Effector memory CD4-positive, alpha-beta T cell (primary cell): ENCODE results near the gene UBE2R2.
"Not testable (repeated sequence)": the region's sequence is repeated elsewhere in the genome, so short reads cannot be mapped to it uniquely, and the experiment has no call there.

Experiments used
- DNase-seq, 3 donors: peaks; one replicate each; pipeline ENCODE4 v3.0.0-alpha.2; 2020
- H3K27ac ChIP-seq: 2 replicates; pipeline ENCODE4 v1.7.0; 2013; ENCODE audit warnings: mild to moderate bottlenecking, low read length, moderate library complexity; ENCODE audit not compliant: insufficient read depth, poor library complexity, severe bottlenecking
- H3K27me3 ChIP-seq: replicated peaks from 2 replicates; pipeline ENCODE4 v1.7.0; 2013; ENCODE audit warnings: mild to moderate bottlenecking, low read length; ENCODE audit not compliant: insufficient read depth, control insufficient read depth, poor library complexity, severe bottlenecking
- H3K36me3 ChIP-seq: 2 replicates; pipeline ENCODE4 v1.7.0; 2013; ENCODE audit warnings: mild to moderate bottlenecking, low read length, moderate library complexity; ENCODE audit not compliant: control insufficient read depth, insufficient read depth
- H3K4me1 ChIP-seq: 2 replicates; pipeline ENCODE4 v1.7.0; 2013; ENCODE audit warnings: low read length, mild to moderate bottlenecking; ENCODE audit not compliant: control insufficient read depth, insufficient read depth, poor library complexity, severe bottlenecking
- H3K4me3 ChIP-seq: 2 replicates; pipeline ENCODE4 v1.7.0; 2013; ENCODE audit warnings: low read length, low read depth, mild to moderate bottlenecking; ENCODE audit not compliant: insufficient read depth, poor library complexity, severe bottlenecking
- H3K9me3 ChIP-seq: 2 replicates; pipeline ENCODE4 v1.7.0; 2013; ENCODE audit warnings: mild to moderate bottlenecking, low read length, moderate library complexity; ENCODE audit not compliant: control insufficient read depth

Gene UBE2R2

GRCh38 chr9:33837138-33837537 is 20.2 kb downstream of the UBE2R2 start:
- Histone ChIP-seq H3K36me3 (no peaks in the 10 kb centered on the region), H3K27me3 (no peaks in the 10 kb centered on the region), H3K27ac (no peak overlapping the region)

GRCh38 chr9:33840381-33840780 is 23.4 kb downstream of the UBE2R2 start:
- Histone ChIP-seq H3K4me1 (no peaks in the 10 kb centered on the region), H3K27ac (no peak overlapping the region), H3K36me3 (no peaks in the 10 kb centered on the region), H3K9me3 (no peaks in the 10 kb centered on the region), H3K27me3 (no peaks in the 10 kb centered on the region), H3K4me3 (no peak overlapping the region)
- DNase-seq, result no peak

More at GRCh38 chr9:33837138-33837537, 20.2 kb downstream of the UBE2R2 start:
- Histone ChIP-seq H3K9me3 (no peaks in the 10 kb centered on the region), H3K4me3 (no peak overlapping the region), H3K4me1 (no peaks in the 10 kb centered on the region)
- DNase-seq, result no peak

- H3K4me3 ChIP-seq, result no peak overlapping the region
- H3K9me3 ChIP-seq, result no peaks in the 10 kb centered on the region
- no peak overlapping the region for H3K27ac ChIP-seq
- DNase-seq, result no peak
- no peaks in the 10 kb centered on the region for H3K36me3 ChIP-seq
- no peaks in the 10 kb centered on the region for H3K4me1 ChIP-seq
- H3K27me3 ChIP-seq, result no peaks in the 10 kb centered on the region
Observed at GRCh38 chr9:33843312-33843961, 26.5 kb downstream of the UBE2R2 start.

- Histone ChIP-seq H3K4me3 (no peak overlapping the region), H3K27ac (no peak overlapping the region), H3K9me3 (no peaks in the 10 kb centered on the region), H3K27me3 (no peaks in the 10 kb centered on the region), H3K36me3 (no peaks in the 10 kb centered on the region), H3K4me1 (no peaks in the 10 kb centered on the region)
- no peak for DNase-seq
Observed at GRCh38 chr9:33846231-33846630, 29.3 kb downstream of the UBE2R2 start.

- H3K36me3 ChIP-seq, H3K27me3 ChIP-seq: not testable (repeated sequence)
Observed at GRCh38 chr9:33847894-33848205, 30.9 kb downstream of the UBE2R2 start.

GRCh38 chr9:33850267-33850629 is 33.3 kb downstream of the UBE2R2 start:
- Histone ChIP-seq H3K27me3 (no peaks in the 10 kb centered on the region), H3K27ac (no peak overlapping the region), H3K4me1 (no peaks in the 10 kb centered on the region), H3K4me3 (no peak overlapping the region), H3K36me3 (no peaks in the 10 kb centered on the region), H3K9me3 (no peaks in the 10 kb centered on the region)
- DNase-seq, result no peak

More at GRCh38 chr9:33847894-33848205, 30.9 kb downstream of the UBE2R2 start:
- H3K4me3 ChIP-seq, DNase-seq, H3K4me1 ChIP-seq, H3K27ac ChIP-seq, H3K9me3 ChIP-seq: not testable (repeated sequence)

- Histone ChIP-seq H3K27ac (no peak overlapping the region), H3K27me3 (no peaks in the 10 kb centered on the region)
Observed at GRCh38 chr9:33850677-33851076, 33.7 kb downstream of the UBE2R2 start.

GRCh38 chr9:33851301-33851700 is 34.3 kb downstream of the UBE2R2 start:
- DNase-seq, result no peak
- H3K36me3 ChIP-seq, result no peaks in the 10 kb centered on the region
- no peaks in the 10 kb centered on the region for H3K4me1 ChIP-seq
- H3K9me3 ChIP-seq, result no peaks in the 10 kb centered on the region
- no peak overlapping the region for H3K27ac ChIP-seq
- H3K27me3 ChIP-seq, result no peaks in the 10 kb centered on the region
- no peak overlapping the region for H3K4me3 ChIP-seq

More at GRCh38 chr9:33850677-33851076, 33.7 kb downstream of the UBE2R2 start:
- Histone ChIP-seq H3K9me3 (no peaks in the 10 kb centered on the region), H3K4me1 (no peaks in the 10 kb centered on the region), H3K4me3 (no peak overlapping the region), H3K36me3 (no peaks in the 10 kb centered on the region)
- DNase-seq, result no peak

- Histone ChIP-seq H3K27ac (no peak overlapping the region), H3K4me3 (no peak overlapping the region), H3K27me3 (no peaks in the 10 kb centered on the region), H3K9me3 (no peaks in the 10 kb centered on the region), H3K4me1 (no peaks in the 10 kb centered on the region), H3K36me3 (no peaks in the 10 kb centered on the region)
- peak; percentile 22 to 50 (median 25) for DNase-seq
Observed at GRCh38 chr9:33852216-33852826, 35.4 kb downstream of the UBE2R2 start.

GRCh38 chr9:33856247-33856646 is 39.3 kb downstream of the UBE2R2 start:
- Histone ChIP-seq H3K9me3 (no peaks in the 10 kb centered on the region), H3K27me3 (no peaks in the 10 kb centered on the region), H3K4me1 (peaks cover 2% of the 10 kb centered on the region), H3K4me3 (no peak overlapping the region), H3K27ac (no peak overlapping the region), H3K36me3 (no peaks in the 10 kb centered on the region)
- DNase-seq, result no peak
